GM12878 (cell line): ENCODE measurements around the gene GPER1. TPM values are rescaled to one million over a fixed set of nuclear protein-coding genes. Genes with fewer than 3 reads are reported as not detected.

Experiments used
- ATAC-seq: fragments of 200-7000 bp; cut with Tn5 transposase; 3 replicates; pipeline ENCODE4 v1.9.1; 2020; ENCODE audit warnings: mild to moderate bottlenecking, moderate library complexity
- BruUV-seq: library from RNA; stranded (reverse); fragments of 400-500 nt; replicated peaks from 2 replicates; lab custom pipeline; 2021; lab: Mats Ljungman, UMichigan
- CTCF ChIA-PET: fragments of 300-600 bp; sonication (Branson Sonifier 250); formaldehyde crosslinking; extraction: SDS; loops from one replicate; lab custom pipeline; 2021; ENCODE audit warnings: inconsistent platforms; lab: Yijun Ruan, JAX
- POLR2A ChIA-PET: fragments of 350-600 bp; formaldehyde crosslinking; extraction: SDS; loops from one replicate; lab custom pipeline; 2021; ENCODE audit warnings: inconsistent platforms; lab: Charles Lee
- RAD21 ChIA-PET: fragments of 300-600 bp; sonication (Branson Sonifier 250); formaldehyde crosslinking; loops from one replicate; lab custom pipeline; 2023; ENCODE audit warnings: antibody characterized with exemption; ENCODE audit not compliant: unreplicated experiment; lab: Charles Lee
- SMC1A ChIA-PET: fragments of 300-600 bp; sonication (Branson Sonifier 250); formaldehyde crosslinking; loops from one replicate; lab custom pipeline; 2023; ENCODE audit not compliant: unreplicated experiment, uncharacterized antibody; lab: Charles Lee
- DNase-seq: peaks from one replicate; pipeline ENCODE4 v3.0.0-alpha.2; 2011; ENCODE audit warnings: low read depth, low spot score
- FAIRE-seq: peaks from 3 replicates; lab custom pipeline; 2011; peaks lifted over from hg19 to GRCh38; lab: Jason Lieb, UNC
- H2AFZ ChIP-seq: 2 replicates; pipeline ENCODE4 v1.6.0; 2011; ENCODE audit warnings: low read depth, low read length, control low read depth; ENCODE audit not compliant: control insufficient read depth
- H3K27ac ChIP-seq: 2 replicates; pipeline ENCODE4 v1.5.1; 2011; ENCODE audit warnings: control low read depth; ENCODE audit not compliant: control insufficient read depth, insufficient read depth
- H3K27me3 ChIP-seq, 2 experiments: replicated peaks in 1 of 2; 2 replicates each; pipeline versions ENCODE4 v1.6.0 to v1.6.1; 2011; ENCODE audit warnings: low read length in 1 of 2; ENCODE audit not compliant: control insufficient read depth in 2 of 2, insufficient read depth in 2 of 2
- H3K36me3 ChIP-seq, 2 experiments: 2 replicates each; pipeline ENCODE4 v1.5.1; 2011; ENCODE audit warnings: low read length in 1 of 2; ENCODE audit not compliant: control insufficient read depth in 2 of 2, insufficient read depth in 2 of 2
- H3K4me1 ChIP-seq: 2 replicates; pipeline ENCODE4 v1.6.1; 2011; ENCODE audit warnings: mild to moderate bottlenecking, low read length, moderate library complexity, mixed read lengths; ENCODE audit not compliant: control insufficient read depth, insufficient read depth
- H3K4me2 ChIP-seq: 2 replicates; pipeline ENCODE4 v1.6.0; 2011; ENCODE audit warnings: control low read depth; ENCODE audit not compliant: control insufficient read depth, insufficient read depth
- H3K4me3 ChIP-seq: fragments of 200-600 bp; sonication (generic); 2 replicates; pipeline ENCODE4 v1.5.1; 2016
- H3K79me2 ChIP-seq: 2 replicates; pipeline ENCODE4 v1.6.0; 2011; ENCODE audit warnings: low read length; ENCODE audit not compliant: control insufficient read depth, insufficient read depth
- H3K9ac ChIP-seq: 2 replicates; pipeline ENCODE4 v1.8.0; 2011; ENCODE audit warnings: low read length, control low read depth, mixed read lengths; ENCODE audit not compliant: control insufficient read depth, insufficient read depth
- H3K9me3 ChIP-seq: replicated peaks from 3 replicates; pipeline ENCODE4 v1.5.1; 2011; ENCODE audit warnings: mild to moderate bottlenecking, low read length; ENCODE audit not compliant: control insufficient read depth, insufficient read depth
- H4K20me1 ChIP-seq: 2 replicates; pipeline ENCODE4 v1.6.0; 2011; ENCODE audit not compliant: control insufficient read depth, insufficient read depth
- BACH1 ChIP-seq: fragments of 450-650 bp; IDR thresholded peaks from 2 replicates; pipeline ENCODE4 v1.6.1; 2017; ENCODE audit warnings: mild to moderate bottlenecking, borderline replicate concordance
- BCL3 ChIP-seq: IDR thresholded peaks from 2 replicates; pipeline ENCODE4 v1.6.1; 2011; ENCODE audit warnings: borderline replicate concordance, low read depth, mild to moderate bottlenecking, moderate library complexity, low read length; ENCODE audit not compliant: insufficient read depth, poor library complexity, severe bottlenecking
- CBX3 ChIP-seq: fragments of 200-600 bp; sonication (generic); IDR thresholded peaks from 2 replicates; pipeline ENCODE4 v1.6.1; 2016; ENCODE audit warnings: low read depth, borderline replicate concordance
- CBX5 ChIP-seq: sonication (generic); IDR thresholded peaks from 2 replicates; pipeline ENCODE4 v1.6.1; 2016; ENCODE audit warnings: low read depth, moderate library complexity, mild to moderate bottlenecking, inconsistent platforms
- CHD1 ChIP-seq: IDR thresholded peaks from 2 replicates; pipeline ENCODE4 v1.6.1; 2012; ENCODE audit warnings: low read depth, low read length, improper control_type of control experiment
- CTCF ChIP-seq, 3 experiments: IDR thresholded peaks in 2 of 3; conservative IDR thresholded peaks in 1 of 3; 2 replicates each; pipeline ENCODE4 v1.5.1; 2011; ENCODE audit warnings: low read depth in 3 of 3, low read length in 3 of 3, mild to moderate bottlenecking in 3 of 3, control low read depth in 2 of 3, moderate library complexity in 2 of 3, inconsistent platforms in 1 of 3, mixed read lengths in 1 of 3; ENCODE audit not compliant: control insufficient read depth in 2 of 3, insufficient read depth in 1 of 3; ENCODE audit errors: extremely low read depth in 1 of 3
- EED ChIP-seq: sonication (generic); IDR thresholded peaks from 2 replicates; pipeline ENCODE4 v1.6.1; 2016; ENCODE audit warnings: antibody characterized with exemption, low read depth
- ELK1 ChIP-seq: IDR thresholded peaks from 2 replicates; pipeline ENCODE4 v1.6.1; 2012; ENCODE audit warnings: low read depth, low read length, improper control_type of control experiment
- FOXK2 ChIP-seq: fragments of 450-650 bp; IDR thresholded peaks from 2 replicates; pipeline ENCODE4 v1.6.1; 2017; ENCODE audit warnings: mild to moderate bottlenecking, moderate library complexity
- HCFC1 ChIP-seq: fragments of 150-350 bp; IDR thresholded peaks from 2 replicates; pipeline ENCODE4 v1.6.1; 2014; ENCODE audit warnings: low read length
- HDAC2 ChIP-seq: fragments of 200-600 bp; sonication (generic); IDR thresholded peaks from 2 replicates; pipeline ENCODE4 v1.6.1; 2017
- HDGF ChIP-seq: fragments of 450-650 bp; IDR thresholded peaks from 2 replicates; pipeline ENCODE4 v1.6.1; 2016; ENCODE audit warnings: antibody characterized with exemption
- KAT2A ChIP-seq: conservative IDR thresholded peaks from 2 replicates; pipeline ENCODE4 v1.6.1; 2011; ENCODE audit warnings: low read depth, low read length; ENCODE audit not compliant: control insufficient read depth
- MXI1 ChIP-seq: fragments of 150-350 bp; IDR thresholded peaks from 2 replicates; pipeline ENCODE4 v1.6.1; 2011; ENCODE audit warnings: low read depth, mild to moderate bottlenecking, inconsistent platforms, low read length, improper control_type of control experiment
- RELA ChIP-seq: fragments of 450-650 bp; IDR thresholded peaks from 2 replicates; pipeline ENCODE4 v1.8.0; 2014; ENCODE audit warnings: borderline replicate concordance; ENCODE audit not compliant: partially characterized antibody
- SRF ChIP-seq, 2 experiments: IDR thresholded peaks; 2 replicates each; pipeline ENCODE4 v1.6.1; 2011; ENCODE audit warnings: low read depth in 2 of 2, low read length in 2 of 2, mild to moderate bottlenecking in 1 of 2, moderate library complexity in 1 of 2
- ZNF207 ChIP-seq: fragments of 450-650 bp; IDR thresholded peaks from 2 replicates; pipeline ENCODE4 v1.6.1; 2014; ENCODE audit warnings: antibody characterized with exemption, mild to moderate bottlenecking, borderline replicate concordance
- ZSCAN29 ChIP-seq: fragments of 450-650 bp; IDR thresholded peaks from 2 replicates; pipeline ENCODE4 v1.6.1; 2017; ENCODE audit warnings: mild to moderate bottlenecking, moderate library complexity
- WGBS: methylation state at CpG from one replicate; pipeline ENCODE4 v1.1.6; 2016; ENCODE audit warnings: low lambda C conversion rate; ENCODE audit not compliant: insufficient replicate concordance, insufficient coverage; ENCODE audit errors: missing lambda C conversion rate; 5-methylcytosine and 5-hydroxymethylcytosine counted together
- in situ Hi-C: fragments of 300-500 bp; cut with MboI; formaldehyde crosslinking; loops from 9 replicates; pipeline ENCODE4 v1.14.3; 2018; ENCODE audit warnings: mixed read lengths
- intact Hi-C: fragments of 100-400 bp; cut with micrococcal nuclease; formaldehyde crosslinking; loops from one replicate; pipeline ENCODE4 v1.14.2; 2022; ENCODE audit not compliant: unreplicated experiment
- polyA plus RNA-seq, 11 experiments: library from polyadenylated mRNA; depleted of rRNA in 4 of 11; unstranded in 6 of 11; stranded (reverse) in 5 of 11; fragments of >200 nt; fragmentation: Nextera tagmentation in 4 of 11; fragmentation: Illumina TruSeq in 1 of 11; extraction: Ambion mirVana in 4 of 11; extraction: Trizol in 1 of 11; gene quantifications; 1 replicate in 1 of 11; 2 replicates in 10 of 11; pipeline versions ENCODE4 v1.2.1 to v1.2.3, GENCODE V29; 2011 to 2016; ENCODE audit warnings: inconsistent platforms in 2 of 11, missing spikeins in 2 of 11, low read depth in 1 of 11
- total RNA-seq, 4 experiments: library from RNA; depleted of rRNA in 3 of 4; stranded (reverse); fragments of >200 nt in 3 of 4; fragmentation: Illumina TruSeq in 1 of 4; extraction: Trizol in 1 of 4; gene quantifications; 2 replicates each; pipeline versions ENCODE4 v1.2.1 to v1.2.3, GENCODE V29; 2013 to 2021
- TF ChIP-seq, protein P1 (sequence below): IDR thresholded peaks from 2 replicates; pipeline ENCODE4 v1.6.1; 2012; ENCODE audit warnings: low read depth, low read length, improper control_type of control experiment

Gene GPER1
- total and polyA plus RNA-seq, 10 of the 15 experiments (the other 5 are each of a cell fraction or from before 2014, with no cell fraction given) = 0.03 to 6.5 (median 2.6) TPM

GRCh38 chr7:1090686-1091643 is 3.1 kb downstream of the GPER1 start:
- Histone ChIP-seq H3K9me3 (no peaks in the 10 kb centered on the region; the same call in 2 of the 3 replicates), H3K36me3 (peaks cover 0 to 8% of the 10 kb centered on the region in 2 experiments; a peak in 2 of 4 replicates), H3K4me3 (no peak overlapping the region), H2AFZ (no peak overlapping the region), H3K4me1 (peaks cover 14% of the 10 kb centered on the region), H3K9ac (no peak overlapping the region), H3K79me2 (peaks cover 3% of the 10 kb centered on the region), H3K27ac (no peak overlapping the region), H4K20me1 (no peaks in the 10 kb centered on the region), H3K27me3 (no peaks in the 10 kb centered on the region), H3K4me2 (no peak overlapping the region)
- DNase-seq (no peak), ATAC-seq (no peak), FAIRE-seq (no peak)
- in situ Hi-C loops (no loop called here), intact Hi-C loops (no loop called here)
- CTCF ChIA-PET = interaction anchor here (1.5 kb wide), 2 partner anchors 9 to 85 kb away, joined by 4 to 6 read pairs; no protein-coding TSS in a partner anchor
- RAD21 ChIA-PET = interaction anchor here (0.8 kb wide), 1 partner anchor 12 kb away, joined by 4 read pairs; no protein-coding TSS in a partner anchor
- WGBS = 85% methylated on average over 28 of the region's 28 CpGs
- POLR2A ChIA-PET = no interaction called here
- TF ChIP-seq HDGF (no peak), EED (no peak), CTCF (IDR thresholded peaks at IDR 0.05 in 2 of 3, conservative IDR thresholded peaks at IDR 0.05 in 1 of 3; ENCODE audit: control insufficient read depth in 2 of 3, extremely low read depth in 1 of 3, insufficient read depth in 1 of 3, low read depth in 3 of 3, low read length in 3 of 3) (no peak), ZSCAN29 (no peak), FOXK2 (no peak), BACH1 (no peak), ZNF207 (no peak), ELK1 (no peak), RELA (no peak), HCFC1 (no peak), SRF (IDR thresholded peaks at IDR 0.05; ENCODE audit: low read depth in 2 of 2, low read length in 2 of 2) (no peak), CHD1 (no peak), CBX3 (no peak), MXI1 (no peak), HDAC2 (no peak), CBX5 (no peak), KAT2A (no peak), BCL3 (no peak)
- TF ChIP-seq, protein P1, sequence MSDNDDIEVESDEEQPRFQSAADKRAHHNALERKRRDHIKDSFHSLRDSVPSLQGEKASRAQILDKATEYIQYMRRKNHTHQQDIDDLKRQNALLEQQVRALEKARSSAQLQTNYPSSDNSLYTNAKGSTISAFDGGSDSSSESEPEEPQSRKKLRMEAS = no peak
- no TSS peak for BruUV-seq
- SMC1A ChIA-PET = interaction anchor here (1.5 kb wide), 1 partner anchor 12 kb away, joined by 5 read pairs; no protein-coding TSS in a partner anchor
